Muscle layer of duodenum (tissue), 2 donors: ENCODE measurements around the gene PER1.

Experiments
- H3K27ac ChIP-seq: one replicate; pipeline ENCODE4 v1.7.0; 2013; ENCODE audit warnings: mild to moderate bottlenecking, low read length
- H3K27me3 ChIP-seq: one replicate; pipeline ENCODE4 v1.7.0; 2013; ENCODE audit warnings: low read depth, mild to moderate bottlenecking, control low read depth, low read length
- H3K36me3 ChIP-seq, 2 donors: one replicate each; pipeline ENCODE4 v1.7.0; 2013; ENCODE audit warnings: low read length in 2 of 2, control low read depth in 1 of 2, mild to moderate bottlenecking in 1 of 2; ENCODE audit not compliant: insufficient read depth in 2 of 2, control insufficient read depth in 1 of 2
- H3K4me1 ChIP-seq, 2 donors: one replicate each; pipeline ENCODE4 v1.7.0; 2013; ENCODE audit warnings: low read length in 2 of 2, mild to moderate bottlenecking in 2 of 2, control low read depth in 1 of 2, moderate library complexity in 1 of 2; ENCODE audit not compliant: insufficient read depth in 2 of 2, control insufficient read depth in 1 of 2
- H3K4me3 ChIP-seq, 2 donors: one replicate each; pipeline ENCODE4 v1.7.0; 2013; ENCODE audit warnings: low read length in 2 of 2, low read depth in 1 of 2, mild to moderate bottlenecking in 1 of 2
- H3K9me3 ChIP-seq, 2 donors: one replicate each; pipeline ENCODE4 v1.7.0; 2013; ENCODE audit warnings: low read length in 2 of 2, control low read depth in 1 of 2, mild to moderate bottlenecking in 1 of 2; ENCODE audit not compliant: control insufficient read depth in 1 of 2
- donor health status: healthy.

The PER1 gene

DNA sequence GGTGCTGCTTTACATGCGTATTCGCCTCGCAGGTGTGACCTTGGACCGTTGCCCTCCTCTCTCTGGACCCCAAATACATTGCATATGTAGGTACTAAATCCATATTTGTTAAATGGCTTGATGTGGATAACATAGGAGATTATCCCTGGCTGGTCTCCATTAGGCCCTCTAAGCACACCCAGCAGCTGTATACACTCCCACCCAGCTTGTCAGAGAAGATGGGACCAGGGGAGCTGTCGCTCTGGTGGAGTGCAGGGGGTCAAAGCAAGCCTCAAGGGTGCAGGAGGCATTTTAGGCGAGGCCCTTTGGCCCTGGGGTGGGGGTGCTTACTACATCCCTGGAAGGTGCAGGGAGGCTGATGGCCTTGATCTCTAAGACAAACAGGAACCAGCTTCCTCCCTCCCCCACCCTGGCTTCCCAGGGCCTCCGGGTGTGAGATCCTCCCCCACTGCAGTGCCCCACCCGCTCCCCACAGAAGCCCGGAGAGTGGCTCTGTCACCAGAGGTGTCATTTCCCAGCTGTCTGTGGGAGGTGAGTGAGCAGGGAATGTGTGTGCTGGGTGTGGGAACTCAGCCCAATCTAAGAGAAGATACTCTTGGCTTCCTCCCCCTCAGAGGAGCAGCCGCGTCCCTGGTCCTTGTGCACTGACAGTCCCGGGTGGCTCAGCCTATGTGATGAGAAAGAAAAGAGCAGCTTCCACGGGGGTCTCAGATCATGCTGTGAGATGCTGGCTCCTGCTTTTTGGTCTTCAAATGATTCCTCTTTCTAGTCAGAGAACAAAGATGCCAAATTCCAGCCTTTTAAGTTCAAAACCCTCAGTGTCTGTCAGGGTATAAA is 12.0 kb upstream of the PER1 start:
- no peaks in the 10 kb centered on the region for H3K9me3 ChIP-seq
- peaks cover 20 to 45% of the 10 kb centered on the region in 2 donors for H3K4me1 ChIP-seq
- peak overlapping the region; percentile 8 to 82 for H3K4me3 ChIP-seq
- H3K36me3 ChIP-seq = peaks cover 15 to 17% of the 10 kb centered on the region in 2 donors
- peak overlapping the region; percentile 84 for H3K27ac ChIP-seq
- no peaks in the 10 kb centered on the region for H3K27me3 ChIP-seq

- Histone ChIP-seq H3K36me3 (peaks cover 15 to 21% of the 10 kb centered on the region in 2 donors), H3K9me3 (no peaks in the 10 kb centered on the region), H3K27me3 (no peaks in the 10 kb centered on the region), H3K4me1 (peaks cover 20 to 51% of the 10 kb centered on the region in 2 donors), H3K4me3 (peak overlapping the region; percentile 53 to 82), H3K27ac (peak overlapping the region; percentile 84)
These were observed 11.1 kb upstream of the PER1 start for GRCh38 chr17:8162997-8163977.

DNA sequence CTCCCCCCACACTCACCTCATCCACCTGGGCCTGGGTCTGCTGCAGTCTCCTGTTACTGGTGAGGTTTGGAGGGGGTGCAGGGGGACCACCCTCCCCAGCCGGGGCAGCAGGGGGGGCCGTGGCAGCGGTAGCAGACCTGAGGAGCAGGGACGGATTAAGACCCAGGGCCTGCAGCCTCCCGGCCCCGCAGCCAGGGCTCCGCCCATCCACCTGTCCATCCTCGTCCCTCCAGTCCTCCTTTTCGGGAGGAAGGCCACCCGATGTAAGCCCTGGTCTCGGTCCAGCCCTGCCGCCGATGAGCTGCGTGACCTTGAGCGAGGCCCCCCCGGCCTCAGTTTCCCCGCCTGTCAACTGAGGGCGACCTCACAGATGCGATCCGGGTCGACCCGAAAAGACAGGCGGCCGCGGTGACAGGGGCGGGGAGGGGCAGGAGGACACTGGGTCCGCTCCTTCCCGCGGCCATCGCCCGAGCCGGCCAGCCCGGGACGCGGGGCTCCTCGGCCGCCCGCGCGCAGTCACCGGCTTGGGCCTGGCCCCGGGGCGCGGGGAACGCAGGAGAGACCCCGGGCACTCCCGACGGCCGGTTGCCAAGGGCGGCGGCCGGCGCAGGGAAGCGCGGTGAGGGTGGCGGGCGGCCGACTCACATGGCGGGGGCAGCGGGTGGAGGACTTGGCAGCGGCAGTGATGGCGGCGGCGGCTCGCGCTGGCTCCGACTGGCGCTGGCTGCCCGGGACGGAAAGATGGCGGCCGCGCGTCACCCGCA is 10.2 kb upstream of the PER1 start, which contains the start of gene VAMP2:
Gene VAMP2, minus strand, starts transcription at position 716 of the 764 bp plus-strand sequence. Its CDS starts 69 bp downstream, at position 647.
- peaks cover 15 to 22% of the 10 kb centered on the region in 2 donors for H3K36me3 ChIP-seq
- peaks cover 20 to 51% of the 10 kb centered on the region in 2 donors for H3K4me1 ChIP-seq
- H3K4me3 ChIP-seq = peak within 1 kb of the TSS; percentile 82 to 91

DNA sequence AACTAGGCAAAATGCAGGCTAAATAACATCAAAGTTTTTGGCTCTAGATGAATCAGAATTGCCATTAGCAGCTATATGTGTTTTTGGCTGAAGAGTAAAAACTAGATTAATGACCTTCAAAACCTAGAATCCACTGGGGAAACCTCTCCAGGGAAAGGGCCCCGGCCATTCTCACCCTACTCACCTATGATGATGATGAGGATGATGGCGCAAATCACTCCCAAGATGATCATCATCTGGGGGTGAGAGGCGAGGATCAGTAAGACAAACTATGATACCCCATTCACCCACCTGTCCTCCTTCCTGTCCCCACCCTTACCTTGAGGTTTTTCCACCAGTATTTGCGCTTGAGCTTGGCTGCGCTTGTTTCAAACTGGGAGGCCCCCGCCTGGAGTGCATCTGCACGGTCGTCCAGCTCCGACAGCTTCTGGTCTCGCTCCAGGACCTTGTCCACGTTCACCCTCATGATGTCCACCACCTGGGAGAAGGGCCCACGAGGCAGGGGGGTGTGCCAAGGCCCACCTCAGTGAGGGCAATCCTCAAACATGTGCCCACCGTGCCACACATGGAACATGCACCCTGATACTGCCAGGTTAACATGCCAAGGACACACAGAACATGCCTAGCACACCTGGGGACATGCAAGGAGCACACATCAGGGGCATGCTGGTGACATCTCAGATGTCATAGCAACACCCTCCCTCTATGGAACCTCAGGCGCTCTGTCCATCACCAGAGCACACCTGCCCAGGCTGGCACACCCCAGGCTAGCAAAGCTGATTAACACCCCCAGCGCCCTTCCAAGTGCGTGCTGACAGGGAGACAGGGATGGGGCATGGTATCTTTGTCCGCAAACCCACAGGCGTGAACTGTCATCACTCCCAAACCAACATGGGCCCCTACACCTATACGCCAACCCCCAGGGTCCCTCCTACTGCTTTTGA is 9.4 kb upstream of the PER1 start:
- H3K36me3 ChIP-seq = peaks cover 15 to 27% of the 10 kb centered on the region in 2 donors

More for the DNA sequence above, 10.2 kb upstream of the PER1 start, which contains the start of gene VAMP2:
- H3K27me3 ChIP-seq = no peaks in the 10 kb centered on the region
- peak within 1 kb of the TSS; percentile 86 for H3K27ac ChIP-seq
- no peaks in the 10 kb centered on the region for H3K9me3 ChIP-seq

GRCh38 chr17:8160741-8161221 is 8.6 kb upstream of the PER1 start:
- Histone ChIP-seq H3K4me1 (peaks cover 20 to 55% of the 10 kb centered on the region in 2 donors), H3K27ac (peak overlapping the region; percentile 61), H3K4me3 (peak overlapping the region; percentile 82 to 91), H3K36me3 (peaks cover 15 to 29% of the 10 kb centered on the region in 2 donors), H3K9me3 (no peaks in the 10 kb centered on the region), H3K27me3 (no peaks in the 10 kb centered on the region)

More for the DNA sequence above, 9.4 kb upstream of the PER1 start:
- H3K9me3 ChIP-seq = no peaks in the 10 kb centered on the region
- peaks cover 20 to 55% of the 10 kb centered on the region in 2 donors for H3K4me1 ChIP-seq
- H3K4me3 ChIP-seq = peak overlapping the region; percentile 82 to 91
- H3K27me3 ChIP-seq = no peaks in the 10 kb centered on the region
- H3K27ac ChIP-seq = peak overlapping the region; percentile 86

DNA sequence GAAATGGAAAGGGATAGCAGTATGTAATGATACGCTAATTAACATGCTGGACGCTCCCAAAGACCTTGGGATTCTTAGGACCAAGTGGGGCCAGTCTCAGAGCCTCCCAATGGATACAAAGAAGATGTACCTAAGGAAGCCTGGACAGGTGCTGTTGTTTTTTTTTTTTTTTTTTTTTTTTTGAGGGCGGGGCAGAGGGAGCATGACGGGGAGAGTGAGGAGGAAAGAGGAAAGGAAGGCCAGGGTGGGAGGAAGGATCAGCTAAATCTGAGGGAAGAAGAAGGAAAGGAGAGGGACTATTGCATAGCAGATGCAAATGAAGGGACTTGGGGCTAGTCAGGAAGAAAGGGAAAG is 8.0 kb upstream of the PER1 start:
- Histone ChIP-seq H3K27me3 (no peaks in the 10 kb centered on the region), H3K36me3 (peaks cover 15 to 35% of the 10 kb centered on the region in 2 donors), H3K4me3 (no peak overlapping the region), H3K9me3 (no peaks in the 10 kb centered on the region), H3K27ac (no peak overlapping the region), H3K4me1 (peaks cover 20 to 55% of the 10 kb centered on the region in 2 donors)

GRCh38 chr17:8159459-8160223 is 7.4 kb upstream of the PER1 start:
- peaks cover 20 to 55% of the 10 kb centered on the region in 2 donors for H3K4me1 ChIP-seq
- peak overlapping the region; percentile 16 for H3K27ac ChIP-seq
- H3K27me3 ChIP-seq = no peaks in the 10 kb centered on the region
- H3K36me3 ChIP-seq = peaks cover 15 to 36% of the 10 kb centered on the region in 2 donors
- no peaks in the 10 kb centered on the region for H3K9me3 ChIP-seq
- H3K4me3 ChIP-seq = no peak overlapping the region

DNA sequence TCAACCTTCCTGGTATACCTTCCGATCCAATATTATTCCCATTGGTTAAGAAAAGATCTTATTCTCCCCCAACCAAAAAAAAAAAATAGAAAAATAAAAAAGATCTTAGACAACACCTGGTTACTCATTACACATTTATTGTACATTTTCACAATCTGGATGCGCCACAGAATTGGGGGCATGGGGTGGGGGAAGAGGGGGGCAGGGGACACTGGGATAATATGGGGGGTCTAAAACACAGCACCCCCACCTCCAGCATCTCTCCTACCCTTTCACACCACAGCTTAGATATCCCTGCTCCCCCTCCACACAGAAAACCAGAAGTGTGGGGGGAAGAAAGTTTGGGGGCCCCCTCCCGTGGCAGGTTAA is 6.8 kb upstream of the PER1 start:
- Histone ChIP-seq H3K27ac (peak overlapping the region; percentile 85), H3K4me3 (no peak overlapping the region), H3K9me3 (no peaks in the 10 kb centered on the region), H3K36me3 (peaks cover 15 to 37% of the 10 kb centered on the region in 2 donors), H3K27me3 (no peaks in the 10 kb centered on the region), H3K4me1 (peaks cover 18 to 49% of the 10 kb centered on the region in 2 donors)

- no peaks in the 10 kb centered on the region for H3K27me3 ChIP-seq
- peaks cover 15 to 41% of the 10 kb centered on the region in 2 donors for H3K36me3 ChIP-seq
- H3K4me1 ChIP-seq = peaks cover 13 to 43% of the 10 kb centered on the region in 2 donors
- no peak overlapping the region for H3K4me3 ChIP-seq
- peak overlapping the region; percentile 85 for H3K27ac ChIP-seq
- H3K9me3 ChIP-seq = no peaks in the 10 kb centered on the region
These were observed 6.2 kb upstream of the PER1 start for GRCh38 chr17:8158267-8159031.
